Astrocyte of the spinal cord (primary cell): ENCODE data around the gene BPIFB4.

Experiments used
- DNase-seq: peaks from one replicate; pipeline ENCODE4 v3.0.0; 2011; ENCODE audit warnings: low read depth, low spot score
- H3K4me3 ChIP-seq: 2 replicates; pipeline ENCODE4 v1.5.1; 2011; ENCODE audit warnings: low read depth, mild to moderate bottlenecking, low read length, moderate library complexity
- CTCF ChIP-seq: IDR thresholded peaks from 2 replicates; pipeline ENCODE4 v1.5.1; 2012; ENCODE audit warnings: low read depth, mild to moderate bottlenecking, low read length, inconsistent platforms
- in situ Hi-C: cut with HindIII; loops from 2 replicates; pipeline ENCODE4 v1.10.0; 2017; ENCODE audit warnings: low sequenced_read_pairs

BPIFB4 gene

DNA sequence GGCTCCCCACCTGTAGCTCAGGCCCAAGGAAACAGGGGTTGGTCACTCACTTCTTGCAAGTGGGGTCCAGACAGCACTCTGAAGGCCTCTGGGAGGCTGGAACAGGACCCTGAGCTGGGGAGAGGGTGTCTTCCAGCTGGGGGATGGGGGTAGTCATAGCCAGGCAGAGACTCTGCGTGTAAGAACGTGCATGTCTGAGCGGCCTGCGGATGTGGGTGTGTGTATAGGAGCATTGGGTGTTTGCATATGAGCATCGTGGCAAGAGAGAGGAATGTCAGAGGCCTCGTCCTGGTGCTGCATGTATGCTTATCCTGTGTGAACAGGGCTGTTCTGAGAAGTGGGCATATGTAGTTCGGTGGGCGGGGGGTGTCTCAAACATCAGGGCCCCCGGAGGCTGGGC is 13.7 kb upstream of the BPIFB4 start:
- TF ChIP-seq CTCF: no peak

GRCh38 chr20:33067806-33068205 is 11.6 kb upstream of the BPIFB4 start:
- H3K4me3 ChIP-seq: no peak overlapping the region
- no peak for TF ChIP-seq CTCF
- no peak for DNase-seq
- in situ Hi-C loops: no loop called here

More for the DNA sequence above, 13.7 kb upstream of the BPIFB4 start:
- DNase-seq: no peak
- in situ Hi-C loops: no loop called here
- no peak overlapping the region for H3K4me3 ChIP-seq

GRCh38 chr20:33068251-33068939 is 11.0 kb upstream of the BPIFB4 start:
- H3K4me3 ChIP-seq: no peak overlapping the region
- in situ Hi-C loops: no loop called here
- TF ChIP-seq CTCF: no peak
- DNase-seq: no peak

DNA sequence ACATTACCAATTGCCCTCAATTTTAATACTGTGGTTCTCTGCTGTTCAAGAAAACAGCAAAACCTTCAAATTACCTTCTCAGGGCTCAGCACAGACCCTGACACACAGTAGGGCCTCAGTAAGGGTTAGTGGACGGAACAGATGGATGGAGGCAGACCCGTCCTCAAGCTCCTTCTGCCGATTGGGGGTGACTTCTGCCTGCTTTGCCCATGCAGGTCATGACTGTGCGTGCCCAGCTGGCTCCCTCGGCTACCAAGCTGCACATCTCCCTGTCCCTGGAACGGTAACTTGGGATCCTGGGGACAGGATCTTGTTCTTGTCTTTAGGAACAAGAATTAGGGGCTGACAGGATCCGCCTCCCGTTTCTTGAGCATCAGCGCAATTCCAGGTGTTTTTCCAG is 9.8 kb upstream of the BPIFB4 start:
- no peak for TF ChIP-seq CTCF
- in situ Hi-C loops: no loop called here
- H3K4me3 ChIP-seq: no peak overlapping the region
- DNase-seq: no peak

DNA sequence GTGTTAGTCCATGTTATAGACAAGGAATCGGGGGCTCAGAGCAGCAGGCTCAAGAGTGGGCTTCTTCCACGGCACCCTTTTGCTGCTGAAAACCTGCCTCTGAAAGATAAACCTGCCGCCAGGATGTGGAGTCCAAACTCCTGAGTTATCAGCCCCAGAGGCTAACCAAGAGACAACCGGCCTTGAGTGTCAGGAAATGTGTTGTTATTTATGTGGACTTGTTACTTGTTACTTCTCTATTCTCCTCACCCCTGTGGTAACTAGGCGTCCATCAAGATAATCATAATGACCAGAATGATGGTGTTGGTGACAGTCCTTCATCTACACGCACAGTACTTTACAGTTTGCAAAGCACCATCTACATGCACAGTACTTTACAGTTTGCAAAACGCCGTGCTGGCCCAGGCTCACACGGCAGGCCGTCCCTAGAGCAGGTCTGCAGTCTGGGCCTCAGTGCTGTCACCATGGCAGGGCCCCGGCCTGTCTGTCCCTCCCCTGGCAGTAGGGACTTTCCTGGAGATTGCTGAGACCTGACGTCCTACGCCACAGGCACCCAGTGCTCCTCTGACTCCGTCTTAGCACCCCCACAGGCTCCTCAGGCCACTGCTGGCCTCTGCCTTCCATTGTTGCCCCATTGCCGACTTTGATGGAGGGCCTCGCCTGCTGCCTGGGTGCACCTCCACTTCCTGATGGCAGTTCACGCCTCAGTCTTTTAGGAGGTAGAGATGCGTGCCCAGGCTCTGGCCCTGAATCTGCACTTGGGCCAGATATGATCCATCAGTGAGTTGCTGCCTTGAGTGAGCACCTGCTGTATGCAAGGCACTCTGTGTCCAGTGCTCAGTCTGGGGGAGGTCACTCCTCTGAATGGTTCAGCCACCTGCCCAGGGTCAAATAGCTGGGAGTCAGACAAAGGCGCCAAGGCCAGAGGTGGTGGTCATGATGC is 9.1 kb upstream of the BPIFB4 start:
- no peak for DNase-seq

GRCh38 chr20:33071198-33071597 is 8.2 kb upstream of the BPIFB4 start:
- no peak for TF ChIP-seq CTCF
- in situ Hi-C loops: no loop called here
- H3K4me3 ChIP-seq: no peak overlapping the region
- no peak for DNase-seq

More for the DNA sequence above, 9.1 kb upstream of the BPIFB4 start:
- no peak overlapping the region for H3K4me3 ChIP-seq
- no peak for TF ChIP-seq CTCF
- in situ Hi-C loops: no loop called here
